ENCODE measurements around the gene HEPH. TPM values are rescaled to one million over a fixed set of nuclear protein-coding genes. Genes with fewer than 3 reads are reported as not detected.

The HEPH gene
- total RNA-seq, 2 experiments from 2014 or later = not detected

DNA sequence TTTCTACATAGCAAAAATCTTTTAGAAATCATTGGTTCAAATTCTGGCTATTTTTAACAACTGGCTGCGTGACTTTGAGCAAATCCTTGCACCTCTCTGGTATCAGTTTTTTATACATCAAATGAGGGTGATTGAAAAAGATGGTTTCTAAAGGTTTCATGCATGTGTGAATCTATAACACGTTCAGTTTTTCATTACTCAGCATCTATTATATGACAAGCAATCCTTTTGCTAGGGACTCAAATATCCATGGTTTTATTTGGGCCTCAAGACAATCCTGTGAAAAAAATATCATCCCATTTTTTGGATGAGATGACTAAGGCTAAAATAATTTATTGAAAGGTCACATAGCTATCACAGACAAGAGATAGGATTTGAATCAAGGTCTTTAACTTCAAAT lies 884 bp downstream of the HEPH start:
- Mint-ChIP-seq H3K4me1 (ENCODE audit: low read depth) (no peaks in the 10 kb centered on the region), H3K36me3 (ENCODE audit: low read depth) (no peaks in the 10 kb centered on the region)

DNA sequence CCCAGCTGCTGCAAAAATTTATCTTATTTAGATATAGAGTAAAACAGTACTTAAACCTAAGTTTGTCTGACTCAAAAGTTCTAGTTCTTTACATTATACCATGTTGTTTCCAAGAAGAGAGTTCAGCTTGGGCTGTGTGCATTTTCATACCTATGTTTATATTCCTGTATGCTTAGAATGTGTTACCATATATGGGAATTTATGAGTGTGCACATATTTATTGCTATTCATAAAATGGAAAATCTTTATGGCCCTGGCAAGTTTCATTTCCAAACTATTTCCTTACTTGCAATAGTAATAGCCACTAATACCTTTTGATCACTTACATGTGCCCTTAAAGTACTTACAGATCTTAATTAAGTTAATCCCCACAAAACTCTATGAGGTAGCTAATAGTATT lies 2.6 kb downstream of the HEPH start:
- H3K27ac Mint-ChIP-seq = no peak overlapping the region
- CTCF ChIA-PET = no interaction called here
- no peaks in the 10 kb centered on the region for H3K9me3 Mint-ChIP-seq
- no peaks in the 10 kb centered on the region for H3K36me3 Mint-ChIP-seq (ENCODE audit: low read depth)
- DNase-seq = no peak
- no peaks in the 10 kb centered on the region for H3K4me1 Mint-ChIP-seq (ENCODE audit: low read depth)
- H3K27me3 Mint-ChIP-seq (ENCODE audit: low read depth) = no peaks in the 10 kb centered on the region
- H3K4me3 Mint-ChIP-seq = no peak overlapping the region
- intact Hi-C loops (cut with micrococcal nuclease) = no loop called here

More for the DNA sequence above, 884 bp downstream of the HEPH start:
- intact Hi-C loops (cut with micrococcal nuclease) = no loop called here
- no peak overlapping the region for H3K4me3 Mint-ChIP-seq
- H3K27ac Mint-ChIP-seq = no peak overlapping the region
- no peaks in the 10 kb centered on the region for H3K9me3 Mint-ChIP-seq
- no peak for DNase-seq
- H3K27me3 Mint-ChIP-seq (ENCODE audit: low read depth) = no peaks in the 10 kb centered on the region
- CTCF ChIA-PET = no interaction called here

- no peak for DNase-seq
- intact Hi-C loops (cut with micrococcal nuclease) = no loop called here
- H3K9me3 Mint-ChIP-seq = no peaks in the 10 kb centered on the region
- H3K27me3 Mint-ChIP-seq (ENCODE audit: low read depth) = no peaks in the 10 kb centered on the region
- H3K36me3 Mint-ChIP-seq (ENCODE audit: low read depth) = no peaks in the 10 kb centered on the region
- CTCF ChIA-PET = interaction anchor here (0.6 kb wide), 1 partner anchor 564 kb away, joined by 6 read pairs; no protein-coding TSS in a partner anchor
- no peak overlapping the region for H3K4me3 Mint-ChIP-seq
- no peak overlapping the region for H3K27ac Mint-ChIP-seq
- H3K4me1 Mint-ChIP-seq (ENCODE audit: low read depth) = no peaks in the 10 kb centered on the region
These were observed 3.4 kb downstream of the HEPH start for GRCh38 chrX:66167431-66167830.

- H3K27me3 Mint-ChIP-seq (ENCODE audit: low read depth) = no peaks in the 10 kb centered on the region
- H3K36me3 Mint-ChIP-seq (ENCODE audit: low read depth) = no peaks in the 10 kb centered on the region
- H3K4me3 Mint-ChIP-seq = no peak overlapping the region
- DNase-seq = no peak
- H3K4me1 Mint-ChIP-seq (ENCODE audit: low read depth) = no peaks in the 10 kb centered on the region
- intact Hi-C loops (cut with micrococcal nuclease) = no loop called here
- H3K27ac Mint-ChIP-seq = no peak overlapping the region
- CTCF ChIA-PET = no interaction called here
- H3K9me3 Mint-ChIP-seq = peaks cover 17% of the 10 kb centered on the region
These were observed 12.1 kb downstream of the HEPH start for GRCh38 chrX:66176134-66176533.

DNA sequence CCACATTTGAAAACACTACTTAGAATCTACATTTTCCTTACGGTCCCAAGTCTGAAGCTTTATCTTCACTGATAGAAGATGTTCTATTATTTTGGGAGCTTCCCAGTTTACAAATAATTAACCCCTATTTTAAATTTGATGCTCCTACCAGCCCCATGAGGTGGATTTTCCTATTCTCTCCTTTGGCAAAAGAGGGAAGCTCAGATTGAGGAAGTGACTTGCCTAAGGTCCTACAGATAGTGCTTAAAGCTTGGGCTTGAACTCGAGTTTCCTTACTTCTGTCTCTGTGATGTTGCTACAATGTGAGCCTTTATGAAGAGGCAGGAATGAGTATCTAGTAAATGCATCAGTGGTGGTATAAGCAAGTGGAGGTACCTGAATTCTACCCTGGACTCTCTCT lies 27.5 kb downstream of the HEPH start:
- intact Hi-C loops (cut with micrococcal nuclease) = no loop called here
- peaks cover 4% of the 10 kb centered on the region for H3K4me1 Mint-ChIP-seq (ENCODE audit: low read depth)
- H3K27ac Mint-ChIP-seq = no peak overlapping the region
- H3K9me3 Mint-ChIP-seq = no peaks in the 10 kb centered on the region
- H3K4me3 Mint-ChIP-seq = no peak overlapping the region
- H3K27me3 Mint-ChIP-seq (ENCODE audit: low read depth) = no peaks in the 10 kb centered on the region
- no peaks in the 10 kb centered on the region for H3K36me3 Mint-ChIP-seq (ENCODE audit: low read depth)
- no peak for DNase-seq
- CTCF ChIA-PET = no interaction called here

DNA sequence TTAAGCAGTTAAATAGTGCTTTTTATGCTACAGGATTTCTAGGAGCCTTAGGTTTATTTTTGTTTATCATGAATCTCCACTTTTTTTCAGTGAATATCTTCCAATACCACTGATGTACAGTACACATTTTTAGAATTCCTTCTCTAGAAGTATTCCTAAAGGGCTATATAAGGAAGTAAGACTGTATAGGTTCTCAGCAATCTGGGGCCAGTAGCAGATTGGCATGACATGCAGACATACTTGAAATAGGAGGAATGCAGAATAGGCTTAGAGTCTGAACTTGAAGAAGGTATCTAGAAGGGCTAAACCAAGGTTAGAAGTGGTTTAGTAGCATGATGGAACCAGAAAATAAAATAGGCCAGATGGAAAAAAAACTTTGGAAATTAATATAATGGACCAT lies 29.8 kb downstream of the HEPH start:
- Mint-ChIP-seq H3K9me3 (no peaks in the 10 kb centered on the region), H3K27ac (no peak overlapping the region), H3K36me3 (ENCODE audit: low read depth) (no peaks in the 10 kb centered on the region), H3K4me3 (no peak overlapping the region), H3K27me3 (ENCODE audit: low read depth) (no peaks in the 10 kb centered on the region), H3K4me1 (ENCODE audit: low read depth) (peaks cover 4% of the 10 kb centered on the region)
- intact Hi-C loops (cut with micrococcal nuclease) = no loop called here
- no peak for DNase-seq
- CTCF ChIA-PET = no interaction called here

GRCh38 chrX:66200050-66200664 lies 36.1 kb downstream of the HEPH start:
- intact Hi-C loops (cut with micrococcal nuclease) = loop anchor here (1.0 to 5.0 kb wide), 3 partner anchors 88 to 618 kb away; no protein-coding TSS in a partner anchor
- no peaks in the 10 kb centered on the region for H3K27me3 Mint-ChIP-seq (ENCODE audit: low read depth)
- CTCF ChIA-PET = interaction anchor here (1.4 to 3.1 kb wide), 4 partner anchors 33 to 532 kb away, joined by 4 to 16 read pairs (median 6); no protein-coding TSS in a partner anchor
- peak; percentile 8 for DNase-seq
- no peak overlapping the region for H3K27ac Mint-ChIP-seq
- H3K36me3 Mint-ChIP-seq (ENCODE audit: low read depth) = no peaks in the 10 kb centered on the region
- no peak overlapping the region for H3K4me3 Mint-ChIP-seq
- no peaks in the 10 kb centered on the region for H3K9me3 Mint-ChIP-seq
- H3K4me1 Mint-ChIP-seq (ENCODE audit: low read depth) = peaks cover 28% of the 10 kb centered on the region

DNA sequence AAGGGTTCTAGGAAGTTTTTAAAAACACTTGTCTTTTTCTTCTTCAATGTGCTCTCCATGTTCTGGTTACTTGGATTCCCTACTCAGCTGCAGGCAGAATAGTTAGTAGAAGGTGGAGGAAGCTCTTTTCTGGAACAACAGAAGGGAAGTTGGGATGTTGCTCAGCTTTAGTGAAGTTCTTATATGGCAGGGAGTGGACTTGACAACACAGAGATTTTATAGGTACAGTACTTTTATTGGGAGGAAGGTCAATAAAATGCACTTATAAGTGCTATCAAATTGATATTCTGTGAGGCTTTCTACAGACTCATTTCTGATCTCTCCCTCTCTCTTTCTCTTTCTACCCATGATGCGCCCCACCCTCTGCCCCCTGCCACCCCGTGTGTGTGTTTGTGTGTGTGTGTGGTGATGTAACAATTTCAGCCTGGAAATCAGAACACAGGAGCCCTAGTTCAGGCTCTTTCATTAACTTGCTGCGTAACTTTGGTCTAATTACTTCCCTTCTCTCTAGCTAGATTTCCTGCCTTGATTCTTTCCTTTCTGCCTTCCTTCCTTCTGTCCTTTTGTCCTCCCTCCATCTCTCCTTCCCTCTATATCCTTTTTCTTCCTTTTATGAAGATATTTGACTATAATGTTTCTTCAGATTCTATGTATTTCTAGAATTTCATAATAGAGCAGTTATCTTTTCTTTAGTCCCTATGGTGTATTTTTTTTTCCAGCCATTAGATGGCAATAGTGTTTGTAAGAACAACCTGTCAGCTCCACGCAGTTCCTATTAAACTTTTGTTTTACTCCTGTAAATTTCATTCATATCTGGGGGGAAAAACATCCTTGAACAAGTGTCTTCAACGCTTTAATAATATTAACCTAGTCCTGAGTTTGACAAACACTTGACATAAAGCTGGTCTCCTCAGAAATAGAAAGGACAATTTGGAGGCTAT lies 37.1 kb downstream of the HEPH start:
- H3K36me3 Mint-ChIP-seq (ENCODE audit: low read depth) = no peaks in the 10 kb centered on the region
- no peak for DNase-seq
- H3K27me3 Mint-ChIP-seq (ENCODE audit: low read depth) = no peaks in the 10 kb centered on the region
- H3K4me3 Mint-ChIP-seq = no peak overlapping the region
- H3K27ac Mint-ChIP-seq = no peak overlapping the region
- H3K9me3 Mint-ChIP-seq = no peaks in the 10 kb centered on the region
- peaks cover 28% of the 10 kb centered on the region for H3K4me1 Mint-ChIP-seq (ENCODE audit: low read depth)
- intact Hi-C loops (cut with micrococcal nuclease) = loop anchor here (1.0 to 5.0 kb wide), 5 partner anchors 89 to 619 kb away; no protein-coding TSS in a partner anchor
- CTCF ChIA-PET = interaction anchor here (0.7 to 3.1 kb wide), 8 partner anchors 16 to 531 kb away, joined by 3 to 16 read pairs (median 5); no protein-coding TSS in a partner anchor

- H3K36me3 Mint-ChIP-seq (ENCODE audit: low read depth) = no peaks in the 10 kb centered on the region
- H3K4me1 Mint-ChIP-seq (ENCODE audit: low read depth) = peaks cover 28% of the 10 kb centered on the region
- H3K27ac Mint-ChIP-seq = no peak overlapping the region
- H3K4me3 Mint-ChIP-seq = no peak overlapping the region
- CTCF ChIA-PET = no interaction called here
- H3K9me3 Mint-ChIP-seq = no peaks in the 10 kb centered on the region
- intact Hi-C loops (cut with micrococcal nuclease) = loop anchor here (5.0 kb wide), 2 partner anchors 91 to 171 kb away; no protein-coding TSS in a partner anchor
- H3K27me3 Mint-ChIP-seq (ENCODE audit: low read depth) = no peaks in the 10 kb centered on the region
- peak; percentile 3 for DNase-seq
These were observed 39.1 kb downstream of the HEPH start for GRCh38 chrX:66203114-66203513.

DNA sequence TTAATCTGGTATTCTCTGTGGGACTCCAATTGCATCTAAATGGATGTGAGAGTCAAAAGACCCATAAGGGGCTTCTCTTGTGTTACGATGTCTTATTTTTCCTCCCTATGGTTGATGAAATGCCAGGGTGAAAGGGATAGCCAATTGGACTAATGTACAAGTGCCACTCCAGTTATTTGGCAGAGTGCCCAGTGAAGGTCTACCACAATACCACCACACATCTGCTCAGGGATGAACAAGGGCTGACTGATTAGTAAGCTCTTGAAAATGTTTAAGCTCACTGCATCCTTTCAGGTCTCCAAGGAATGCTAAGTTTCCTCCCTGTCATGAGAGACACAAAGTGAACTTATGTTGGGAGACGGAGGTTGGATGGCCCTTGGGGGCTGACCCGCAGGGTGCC lies 57.8 kb downstream of the HEPH start:
- DNase-seq = no peak
- Mint-ChIP-seq H3K4me1 (ENCODE audit: low read depth) (no peaks in the 10 kb centered on the region), H3K9me3 (peaks cover 10% of the 10 kb centered on the region), H3K36me3 (ENCODE audit: low read depth) (no peaks in the 10 kb centered on the region), H3K27ac (no peak overlapping the region), H3K4me3 (no peak overlapping the region), H3K27me3 (ENCODE audit: low read depth) (no peaks in the 10 kb centered on the region)
- CTCF ChIA-PET = no interaction called here
- intact Hi-C loops (cut with micrococcal nuclease) = no loop called here

DNA sequence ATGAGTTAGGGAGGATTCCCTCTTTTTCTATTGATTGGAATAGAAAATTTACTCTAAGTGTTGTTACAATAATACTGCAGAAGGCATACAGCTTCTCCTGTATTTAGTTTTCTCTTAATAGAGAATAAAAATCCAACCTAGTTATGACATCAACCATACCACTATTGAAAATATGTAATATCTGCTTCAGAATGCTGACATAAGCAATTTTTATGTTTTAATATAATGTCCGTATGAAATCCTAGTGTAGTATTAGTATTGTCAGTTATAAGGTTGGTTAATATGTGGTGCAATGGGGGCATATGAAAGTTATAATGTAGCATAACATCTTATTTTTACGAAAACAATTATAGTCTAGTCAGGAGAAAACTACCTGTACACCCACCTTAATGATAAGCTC lies 68.2 kb downstream of the HEPH start:
- Mint-ChIP-seq H3K36me3 (ENCODE audit: low read depth) (no peaks in the 10 kb centered on the region), H3K27ac (no peak overlapping the region), H3K4me3 (no peak overlapping the region), H3K4me1 (ENCODE audit: low read depth) (no peaks in the 10 kb centered on the region), H3K9me3 (no peaks in the 10 kb centered on the region), H3K27me3 (ENCODE audit: low read depth) (no peaks in the 10 kb centered on the region)
- intact Hi-C loops (cut with micrococcal nuclease) = no loop called here
- no peak for DNase-seq
- CTCF ChIA-PET = interaction anchor here (1.3 kb wide), 1 partner anchor 31 kb away, joined by 5 read pairs; no protein-coding TSS in a partner anchor

- no peak overlapping the region for H3K27ac Mint-ChIP-seq
- DNase-seq = no peak
- H3K4me3 Mint-ChIP-seq = no peak overlapping the region
- intact Hi-C loops (cut with micrococcal nuclease) = no loop called here
- no peaks in the 10 kb centered on the region for H3K27me3 Mint-ChIP-seq (ENCODE audit: low read depth)
- H3K36me3 Mint-ChIP-seq (ENCODE audit: low read depth) = no peaks in the 10 kb centered on the region
- CTCF ChIA-PET = interaction anchor here (1.3 kb wide), 1 partner anchor 32 kb away, joined by 5 read pairs; no protein-coding TSS in a partner anchor
- H3K4me1 Mint-ChIP-seq (ENCODE audit: low read depth) = no peaks in the 10 kb centered on the region
- no peaks in the 10 kb centered on the region for H3K9me3 Mint-ChIP-seq
These were observed 69.2 kb downstream of the HEPH start for GRCh38 chrX:66233209-66233608.

Data from activated naive CD4-positive, alpha-beta T cell treated with anti-CD3 and anti-CD28 coated beads for 36 hours (primary cell).